ENCODE data around the gene CHDH.

Gene CHDH

GRCh38 chr3:53776494-53777101, 69.6 kb downstream of the CHDH start:
- no peak for DNase-seq (ENCODE audit: low read depth)
- no peak overlapping the region for H3K4me3 ChIP-seq (ENCODE audit: low read depth, low read length)
- no peak for TF ChIP-seq CTCF (conservative IDR thresholded peaks at IDR 0.05; ENCODE audit: low read depth, low read length)

GRCh38 chr3:53775834-53776251, 70.4 kb downstream of the CHDH start:
- DNase-seq (ENCODE audit: low read depth), result no peak
- no peak overlapping the region for H3K4me3 ChIP-seq (ENCODE audit: low read depth, low read length)
- TF ChIP-seq CTCF (conservative IDR thresholded peaks at IDR 0.05; ENCODE audit: low read depth, low read length), result no peak

GRCh38 chr3:53775018-53775417, 71.2 kb downstream of the CHDH start:
- TF ChIP-seq CTCF (conservative IDR thresholded peaks at IDR 0.05; ENCODE audit: low read depth, low read length), result no peak
- DNase-seq (ENCODE audit: low read depth), result no peak

GRCh38 chr3:53774414-53774813, 71.8 kb downstream of the CHDH start:
- H3K4me3 ChIP-seq (ENCODE audit: low read depth, low read length), result no peak overlapping the region
- no peak for TF ChIP-seq CTCF (conservative IDR thresholded peaks at IDR 0.05; ENCODE audit: low read depth, low read length)
- DNase-seq (ENCODE audit: low read depth), result no peak

More at GRCh38 chr3:53775018-53775417, 71.2 kb downstream of the CHDH start:
- no peak overlapping the region for H3K4me3 ChIP-seq (ENCODE audit: low read depth, low read length)

GRCh38 chr3:53773611-53774368, 72.4 kb downstream of the CHDH start:
- peak; percentile 89 for DNase-seq (ENCODE audit: low read depth)
- no peak for TF ChIP-seq CTCF (conservative IDR thresholded peaks at IDR 0.05; ENCODE audit: low read depth, low read length)

GRCh38 chr3:53773021-53773436, 73.2 kb downstream of the CHDH start:
- DNase-seq (ENCODE audit: low read depth), result peak; percentile 69
- no peak overlapping the region for H3K4me3 ChIP-seq (ENCODE audit: low read depth, low read length)
- no peak for TF ChIP-seq CTCF (conservative IDR thresholded peaks at IDR 0.05; ENCODE audit: low read depth, low read length)

More at GRCh38 chr3:53773611-53774368, 72.4 kb downstream of the CHDH start:
- H3K4me3 ChIP-seq (ENCODE audit: low read depth, low read length), result no peak overlapping the region

Measured in choroid plexus epithelial cell (primary cell).